Measurements from ENCODE around the gene MYCBPAP. TPM values are rescaled to one million over a fixed set of nuclear protein-coding genes. Genes with fewer than 3 reads are reported as not detected.

MYCBPAP gene
- total and polyA plus RNA-seq, 2 donors (not counting 1 experiment from before 2014, with no cell fraction given), result 0.16 to 3.0 TPM

GRCh38 chr17:50572541-50572940 is 64.3 kb downstream of the MYCBPAP start:
- no peak overlapping the region for H3K4me3 ChIP-seq (replicated peaks in 1 of 4; ENCODE audit: control extremely low read depth in 1 of 4, insufficient read depth in 1 of 4, low read depth in 3 of 4, low read length in 4 of 4)
- H3K4me2 ChIP-seq (ENCODE audit: extremely low read depth, insufficient read depth, low read length), result no peak overlapping the region
- H2AFZ ChIP-seq (ENCODE audit: low read length), result no peak overlapping the region
- H3K9me3 ChIP-seq (ENCODE audit: control insufficient read depth, insufficient read depth, low read depth, low read length), result no peaks in the 10 kb centered on the region
- no peaks in the 10 kb centered on the region for H3K36me3 ChIP-seq (ENCODE audit: control insufficient read depth, insufficient read depth, low read length)
- TF ChIP-seq CTCF (conservative IDR thresholded peaks at IDR 0.05 in 1 of 2, IDR thresholded peaks at IDR 0.05 in 1 of 2; ENCODE audit: low read depth in 1 of 2, low read length in 2 of 2) (no peak), EZH2 (IDR thresholded peaks at IDR 0.05; ENCODE audit: low read length, missing control alignments) (no peak)
- no peak for DNase-seq (ENCODE audit: low read depth in 2 of 2)
- H3K9ac ChIP-seq (ENCODE audit: insufficient read depth, low read length), result no peak overlapping the region
- H3K4me1 ChIP-seq (ENCODE audit: control insufficient read depth, extremely low read depth, insufficient read depth, low read length), result no peaks in the 10 kb centered on the region
- H4K20me1 ChIP-seq (ENCODE audit: control insufficient read depth, extremely low read depth, insufficient read depth, low read length), result no peaks in the 10 kb centered on the region
- no peaks in the 10 kb centered on the region for H3K79me2 ChIP-seq (ENCODE audit: control insufficient read depth, insufficient read depth, low read length)
- no peak overlapping the region for H3K27ac ChIP-seq (ENCODE audit: insufficient read depth, low read length)
- H3K27me3 ChIP-seq (ENCODE audit: control insufficient read depth, insufficient read depth, low read length), result peaks cover 2% of the 10 kb centered on the region

GRCh38 chr17:50573866-50574611 is 65.8 kb downstream of the MYCBPAP start:
- Histone ChIP-seq H3K9me3 (ENCODE audit: control insufficient read depth, insufficient read depth, low read depth, low read length) (no peaks in the 10 kb centered on the region), H3K27ac (ENCODE audit: insufficient read depth, low read length) (no peak overlapping the region), H3K27me3 (ENCODE audit: control insufficient read depth, insufficient read depth, low read length) (peaks cover under 1% of the 10 kb centered on the region), H3K9ac (ENCODE audit: insufficient read depth, low read length) (no peak overlapping the region), H3K36me3 (ENCODE audit: control insufficient read depth, insufficient read depth, low read length) (no peaks in the 10 kb centered on the region), H3K4me3 (replicated peaks in 1 of 4; ENCODE audit: control extremely low read depth in 1 of 4, insufficient read depth in 1 of 4, low read depth in 3 of 4, low read length in 4 of 4) (no peak overlapping the region), H3K79me2 (ENCODE audit: control insufficient read depth, insufficient read depth, low read length) (no peaks in the 10 kb centered on the region), H4K20me1 (ENCODE audit: control insufficient read depth, extremely low read depth, insufficient read depth, low read length) (no peaks in the 10 kb centered on the region), H3K4me2 (ENCODE audit: extremely low read depth, insufficient read depth, low read length) (no peak overlapping the region), H2AFZ (ENCODE audit: low read length) (no peak overlapping the region), H3K4me1 (ENCODE audit: control insufficient read depth, extremely low read depth, insufficient read depth, low read length) (no peaks in the 10 kb centered on the region)
- TF ChIP-seq EZH2 (IDR thresholded peaks at IDR 0.05; ENCODE audit: low read length, missing control alignments) (no peak), CTCF (conservative IDR thresholded peaks at IDR 0.05 in 1 of 2, IDR thresholded peaks at IDR 0.05 in 1 of 2; ENCODE audit: low read depth in 1 of 2, low read length in 2 of 2) (no peak)
- DNase-seq (ENCODE audit: low read depth in 2 of 2), result no peak

- Histone ChIP-seq H3K79me2 (ENCODE audit: control insufficient read depth, insufficient read depth, low read length) (no peaks in the 10 kb centered on the region), H3K27me3 (ENCODE audit: control insufficient read depth, insufficient read depth, low read length) (no peaks in the 10 kb centered on the region)
These were observed 67.5 kb downstream of the MYCBPAP start for GRCh38 chr17:50575581-50576210.

More at GRCh38 chr17:50575581-50576210, 67.5 kb downstream of the MYCBPAP start:
- no peaks in the 10 kb centered on the region for H3K36me3 ChIP-seq (ENCODE audit: control insufficient read depth, insufficient read depth, low read length)
- no peak overlapping the region for H3K4me3 ChIP-seq (replicated peaks in 1 of 4; ENCODE audit: control extremely low read depth in 1 of 4, insufficient read depth in 1 of 4, low read depth in 3 of 4, low read length in 4 of 4)
- no peak for DNase-seq (ENCODE audit: low read depth in 2 of 2)
- H3K4me1 ChIP-seq (ENCODE audit: control insufficient read depth, extremely low read depth, insufficient read depth, low read length), result no peaks in the 10 kb centered on the region
- H3K27ac ChIP-seq (ENCODE audit: insufficient read depth, low read length), result no peak overlapping the region
- H3K9ac ChIP-seq (ENCODE audit: insufficient read depth, low read length), result no peak overlapping the region
- H2AFZ ChIP-seq (ENCODE audit: low read length), result no peak overlapping the region
- H4K20me1 ChIP-seq (ENCODE audit: control insufficient read depth, extremely low read depth, insufficient read depth, low read length), result no peaks in the 10 kb centered on the region
- H3K9me3 ChIP-seq (ENCODE audit: control insufficient read depth, insufficient read depth, low read depth, low read length), result no peaks in the 10 kb centered on the region
- no peak overlapping the region for H3K4me2 ChIP-seq (ENCODE audit: extremely low read depth, insufficient read depth, low read length)
- TF ChIP-seq EZH2 (IDR thresholded peaks at IDR 0.05; ENCODE audit: low read length, missing control alignments) (no peak), CTCF (conservative IDR thresholded peaks at IDR 0.05 in 1 of 2, IDR thresholded peaks at IDR 0.05 in 1 of 2; ENCODE audit: low read depth in 1 of 2, low read length in 2 of 2) (no peak)
